Caco-2 (cell line): Measurements from ENCODE around the gene DYNLL1. TPM values are rescaled to one million over a fixed set of nuclear protein-coding genes. Genes with fewer than 3 reads are reported as not detected.

Source experiments
- BruUV-seq: library from RNA; stranded (reverse); fragments of 400-500 nt; replicated peaks from 2 replicates; lab custom pipeline; 2021; lab: Mats Ljungman, UMichigan
- CTCF ChIA-PET: fragments of 300-600 bp; sonication (Branson Sonifier 250); formaldehyde crosslinking; loops from one replicate; lab custom pipeline; 2022; ENCODE audit warnings: antibody characterized with exemption; lab: Charles Lee
- POLR2A ChIA-PET: fragments of 300-600 bp; sonication (Branson Sonifier 250); formaldehyde crosslinking; loops from one replicate; lab custom pipeline; 2022; ENCODE audit warnings: antibody characterized with exemption; lab: Charles Lee
- DNase-seq, 2 experiments: peaks; one replicate each; pipeline versions ENCODE4 v3.0.0 to v3.0.0-alpha.2; 2020 to 2022
- H3K27me3 ChIP-seq: replicated peaks from 2 replicates; pipeline ENCODE4 v1.6.0; 2011; ENCODE audit warnings: low read length; ENCODE audit not compliant: control insufficient read depth, insufficient read depth
- H3K36me3 ChIP-seq: 2 replicates; pipeline ENCODE4 v1.5.1; 2011; ENCODE audit warnings: low read length; ENCODE audit not compliant: control insufficient read depth, insufficient read depth
- H3K4me1 ChIP-seq: fragments of 250-450 bp; sonication (Bioruptor Pico); 2 replicates; pipeline ENCODE4 v1.5.1; 2020; ENCODE audit warnings: mild to moderate bottlenecking
- H3K4me3 ChIP-seq: 2 replicates; pipeline ENCODE4 v1.5.1; 2011; ENCODE audit warnings: low read depth, mild to moderate bottlenecking, control low read depth, low read length
- H3K9me3 ChIP-seq: fragments of 250-450 bp; sonication (Bioruptor Pico); 2 replicates; pipeline ENCODE4 v1.5.1; 2020; ENCODE audit warnings: mild to moderate bottlenecking, moderate library complexity
- H3K27ac Mint-ChIP-seq: one replicate; pipeline ENCODE4 v1.8.0; 2022; ENCODE audit warnings: mixed read lengths; ENCODE audit not compliant: unreplicated experiment
- H3K27me3 Mint-ChIP-seq: one replicate; pipeline ENCODE4 v1.8.0; 2022; ENCODE audit warnings: mixed read lengths; ENCODE audit not compliant: insufficient read depth, unreplicated experiment
- H3K36me3 Mint-ChIP-seq: one replicate; pipeline ENCODE4 v1.8.0; 2022; ENCODE audit warnings: mild to moderate bottlenecking, mixed read lengths; ENCODE audit not compliant: insufficient read depth, unreplicated experiment
- H3K4me1 Mint-ChIP-seq: one replicate; pipeline ENCODE4 v1.8.0; 2022; ENCODE audit warnings: low read depth, mixed read lengths; ENCODE audit not compliant: unreplicated experiment
- H3K4me3 Mint-ChIP-seq: one replicate; pipeline ENCODE4 v1.8.0; 2022; ENCODE audit warnings: mild to moderate bottlenecking, moderate library complexity, mixed read lengths; ENCODE audit not compliant: unreplicated experiment
- H3K9me3 Mint-ChIP-seq: one replicate; pipeline ENCODE4 v1.8.0; 2022; ENCODE audit warnings: mixed read lengths; ENCODE audit not compliant: unreplicated experiment
- CTCF ChIP-seq, 2 experiments: fragments of 200-600 bp in 1 of 2; IDR thresholded peaks; 1 replicate in 1 of 2; 2 replicates in 1 of 2; pipeline versions ENCODE4 v1.5.1 to v1.8.0; 2011 to 2022; ENCODE audit warnings: antibody characterized with exemption in 1 of 2, control low read depth in 1 of 2, inconsistent platforms in 1 of 2, low read depth in 1 of 2, low read length in 1 of 2, mild to moderate bottlenecking in 1 of 2, moderate library complexity in 1 of 2; ENCODE audit not compliant: insufficient read depth in 1 of 2, severe bottlenecking in 1 of 2, unreplicated experiment in 1 of 2
- intact Hi-C: fragments of 100-400 bp; cut with micrococcal nuclease; formaldehyde crosslinking; loops from one replicate; pipeline ENCODE4 v1.10.0; 2022; ENCODE audit not compliant: unreplicated experiment
- total RNA-seq: library from RNA; stranded (reverse); gene quantifications from 2 replicates; pipeline ENCODE4 v1.2.3, GENCODE V29; 2022

DYNLL1 gene
- total RNA-seq, 1 experiment from 2014 or later, result 324 TPM

- no peak for TF ChIP-seq CTCF (IDR thresholded peaks at IDR 0.05; ENCODE audit: insufficient read depth in 1 of 2, low read depth in 1 of 2, low read length in 1 of 2, severe bottlenecking in 1 of 2, unreplicated experiment in 1 of 2)
- Mint-ChIP-seq H3K4me3 (no peak overlapping the region), H3K36me3 (no peaks in the 10 kb centered on the region), H3K27ac (no peak overlapping the region), H3K27me3 (no peaks in the 10 kb centered on the region), H3K9me3 (no peaks in the 10 kb centered on the region), H3K4me1 (peaks cover 6% of the 10 kb centered on the region)
- ChIA-PET CTCF (interaction anchor here (0.6 kb wide), 1 partner anchor 12 kb away, joined by 3 read pairs; no protein-coding TSS in a partner anchor), POLR2A (no interaction called here)
- Histone ChIP-seq H3K36me3 (no peaks in the 10 kb centered on the region), H3K27me3 (no peaks in the 10 kb centered on the region), H3K9me3 (no peaks in the 10 kb centered on the region), H3K4me3 (no peak overlapping the region), H3K4me1 (no peaks in the 10 kb centered on the region)
- intact Hi-C loops, result no loop called here
- DNase-seq, result no peak
- BruUV-seq, result no TSS peak
Measured at GRCh38 chr12:120479458-120479857, 16.5 kb upstream of the DYNLL1 start.

GRCh38 chr12:120480211-120480610, 15.7 kb upstream of the DYNLL1 start:
- ChIA-PET POLR2A (no interaction called here), CTCF (no interaction called here)
- Histone ChIP-seq H3K36me3 (no peaks in the 10 kb centered on the region), H3K4me1 (no peaks in the 10 kb centered on the region), H3K4me3 (no peak overlapping the region), H3K27me3 (no peaks in the 10 kb centered on the region), H3K9me3 (no peaks in the 10 kb centered on the region)
- no peak for TF ChIP-seq CTCF (IDR thresholded peaks at IDR 0.05; ENCODE audit: insufficient read depth in 1 of 2, low read depth in 1 of 2, low read length in 1 of 2, severe bottlenecking in 1 of 2, unreplicated experiment in 1 of 2)
- Mint-ChIP-seq H3K27ac (no peak overlapping the region), H3K27me3 (no peaks in the 10 kb centered on the region), H3K4me1 (no peaks in the 10 kb centered on the region), H3K9me3 (no peaks in the 10 kb centered on the region), H3K4me3 (no peak overlapping the region), H3K36me3 (no peaks in the 10 kb centered on the region)
- BruUV-seq, result no TSS peak
- intact Hi-C loops, result no loop called here
- no peak for DNase-seq

- DNase-seq, result no peak
- ChIA-PET POLR2A (no interaction called here), CTCF (no interaction called here)
- no peaks in the 10 kb centered on the region for H3K27me3 ChIP-seq
- H3K4me1 ChIP-seq, result no peaks in the 10 kb centered on the region
- H3K4me1 Mint-ChIP-seq, result no peaks in the 10 kb centered on the region
- H3K4me3 ChIP-seq, result no peak overlapping the region
- no peaks in the 10 kb centered on the region for H3K9me3 Mint-ChIP-seq
- no peaks in the 10 kb centered on the region for H3K36me3 Mint-ChIP-seq
- no peak overlapping the region for H3K27ac Mint-ChIP-seq
- H3K27me3 Mint-ChIP-seq, result no peaks in the 10 kb centered on the region
- TF ChIP-seq CTCF (IDR thresholded peaks at IDR 0.05; ENCODE audit: insufficient read depth in 1 of 2, low read depth in 1 of 2, low read length in 1 of 2, severe bottlenecking in 1 of 2, unreplicated experiment in 1 of 2), result no peak
- H3K36me3 ChIP-seq, result no peaks in the 10 kb centered on the region
- no peaks in the 10 kb centered on the region for H3K9me3 ChIP-seq
- H3K4me3 Mint-ChIP-seq, result no peak overlapping the region
- BruUV-seq, result no TSS peak
- intact Hi-C loops, result no loop called here
Measured at GRCh38 chr12:120481022-120481767, 14.7 kb upstream of the DYNLL1 start.
